Activated CD8-positive, alpha-beta memory T cell treated with anti-CD3 and anti-CD28 coated beads, Interleukin-2, amount 10 ng/mL, durations not matched to agents 7 days and 5 days (primary cell): ENCODE results near the gene CRELD1. TPM values are rescaled to one million over a fixed set of nuclear protein-coding genes. Genes with fewer than 3 reads are reported as not detected.
A peak's percentile ranks its signal among the peaks of the same experiment; 100 is the strongest.

Source experiments
- ATAC-seq: fragments of 150-1000 bp; cut with Tn5 transposase; one replicate; pipeline ENCODE4 v1.10.0; 2021; ENCODE audit warnings: moderate library complexity
- CTCF ChIA-PET: fragments of 350-600 bp; sonication (Branson Sonifier 250); formaldehyde crosslinking; loops from one replicate; lab custom pipeline; 2021; ENCODE audit warnings: antibody characterized with exemption; lab: Charles Lee
- DNase-seq: peaks from one replicate; pipeline ENCODE4 v3.0.0-alpha.2; 2020
- H3K27ac Mint-ChIP-seq: one replicate; pipeline ENCODE4 v1.8.0; 2021; ENCODE audit warnings: mild to moderate bottlenecking, mixed read lengths
- H3K27me3 Mint-ChIP-seq: one replicate; pipeline ENCODE4 v1.8.0; 2021; ENCODE audit warnings: mixed read lengths
- H3K36me3 Mint-ChIP-seq: one replicate; pipeline ENCODE4 v1.8.0; 2021; ENCODE audit warnings: mild to moderate bottlenecking, mixed read lengths
- H3K4me1 Mint-ChIP-seq: one replicate; pipeline ENCODE4 v1.8.0; 2021; ENCODE audit warnings: mixed read lengths
- H3K4me3 Mint-ChIP-seq: one replicate; pipeline ENCODE4 v1.8.0; 2021; ENCODE audit warnings: mild to moderate bottlenecking, moderate library complexity, mixed read lengths
- H3K9me3 Mint-ChIP-seq: one replicate; pipeline ENCODE4 v1.8.0; 2022; ENCODE audit warnings: low read depth, mixed read lengths
- total RNA-seq, 2 experiments: library from RNA; stranded (reverse); gene quantifications; one replicate each; pipeline ENCODE4 v1.2.3, GENCODE V29; 2021

Gene CRELD1
- total RNA-seq, 2 experiments from 2014 or later = 17.4 to 18.9 TPM

GRCh38 chr3:9955611-9956352 is 22.1 kb downstream of the CRELD1 start:
- Mint-ChIP-seq H3K27ac (no peak overlapping the region), H3K9me3 (no peaks in the 10 kb centered on the region), H3K4me1 (peaks cover 17% of the 10 kb centered on the region), H3K36me3 (no peaks in the 10 kb centered on the region), H3K27me3 (no peaks in the 10 kb centered on the region), H3K4me3 (no peak overlapping the region)
- DNase-seq (no peak), ATAC-seq (no peak)
- CTCF ChIA-PET = interaction anchor here (1.9 kb wide), 1 partner anchor 23 kb away, joined by 5 read pairs; the partner anchor contains the start of gene CRELD1

- Mint-ChIP-seq H3K36me3 (no peaks in the 10 kb centered on the region), H3K27ac (no peak overlapping the region), H3K4me1 (peaks cover 7% of the 10 kb centered on the region), H3K27me3 (no peaks in the 10 kb centered on the region), H3K9me3 (no peaks in the 10 kb centered on the region), H3K4me3 (no peak overlapping the region)
- DNase-seq (no peak), ATAC-seq (no peak)
- CTCF ChIA-PET = interaction anchor here (1.9 kb wide), 1 partner anchor 24 kb away, joined by 5 read pairs; the partner anchor contains the start of gene CRELD1
Observed at GRCh38 chr3:9957214-9957613, 23.6 kb downstream of the CRELD1 start.

- CTCF ChIA-PET = interaction anchor here (0.6 kb wide), 1 partner anchor 12 kb away, joined by 3 read pairs; no protein-coding TSS in a partner anchor
- no peak overlapping the region for H3K27ac Mint-ChIP-seq
- peaks cover 25% of the 10 kb centered on the region for H3K36me3 Mint-ChIP-seq
- no peaks in the 10 kb centered on the region for H3K9me3 Mint-ChIP-seq
- no peaks in the 10 kb centered on the region for H3K4me1 Mint-ChIP-seq
- ATAC-seq = no peak
- DNase-seq = no peak
- no peaks in the 10 kb centered on the region for H3K27me3 Mint-ChIP-seq
- no peak overlapping the region for H3K4me3 Mint-ChIP-seq
Observed at GRCh38 chr3:9965200-9965875, 31.7 kb downstream of the CRELD1 start.

GRCh38 chr3:9966841-9967240 is 33.2 kb downstream of the CRELD1 start:
- DNase-seq (no peak), ATAC-seq (no peak)
- H3K4me1 Mint-ChIP-seq = no peaks in the 10 kb centered on the region
- peaks cover 27% of the 10 kb centered on the region for H3K36me3 Mint-ChIP-seq
- no peaks in the 10 kb centered on the region for H3K27me3 Mint-ChIP-seq
- H3K9me3 Mint-ChIP-seq = no peaks in the 10 kb centered on the region
- H3K4me3 Mint-ChIP-seq = no peak overlapping the region
- H3K27ac Mint-ChIP-seq = no peak overlapping the region
- CTCF ChIA-PET = no interaction called here

GRCh38 chr3:9969632-9970019 is 36.0 kb downstream of the CRELD1 start:
- Mint-ChIP-seq H3K4me1 (no peaks in the 10 kb centered on the region), H3K36me3 (peaks cover 31% of the 10 kb centered on the region), H3K4me3 (no peak overlapping the region), H3K27ac (no peak overlapping the region), H3K9me3 (no peaks in the 10 kb centered on the region), H3K27me3 (no peaks in the 10 kb centered on the region)
- ATAC-seq (no peak), DNase-seq (no peak)
- CTCF ChIA-PET = no interaction called here

- ATAC-seq = no peak
- Mint-ChIP-seq H3K4me1 (no peaks in the 10 kb centered on the region), H3K27me3 (no peaks in the 10 kb centered on the region), H3K4me3 (no peak overlapping the region), H3K27ac (no peak overlapping the region), H3K9me3 (no peaks in the 10 kb centered on the region), H3K36me3 (peaks cover 33% of the 10 kb centered on the region)
- CTCF ChIA-PET = no interaction called here
- no peak for DNase-seq
Observed at GRCh38 chr3:9970020-9970652, 36.5 kb downstream of the CRELD1 start.

GRCh38 chr3:9976721-9977709 is 43.4 kb downstream of the CRELD1 start:
- peak; percentile 56 for DNase-seq

GRCh38 chr3:9978710-9979305 is 45.2 kb downstream of the CRELD1 start:
- Mint-ChIP-seq H3K4me3 (no peak overlapping the region), H3K4me1 (peaks cover 29% of the 10 kb centered on the region), H3K36me3 (peaks cover 30% of the 10 kb centered on the region), H3K27me3 (no peaks in the 10 kb centered on the region), H3K27ac (peak overlapping the region; percentile 18), H3K9me3 (no peaks in the 10 kb centered on the region)
- CTCF ChIA-PET = interaction anchor here (1.2 to 2.8 kb wide), 2 partner anchors 8 to 47 kb away, joined by 3 to 12 read pairs; partner anchors contain the start of genes EMC3 and FANCD2
- ATAC-seq (no peak), DNase-seq (no peak)

More at GRCh38 chr3:9976721-9977709, 43.4 kb downstream of the CRELD1 start:
- H3K4me3 Mint-ChIP-seq = no peak overlapping the region
- ATAC-seq = peak; percentile 90
- CTCF ChIA-PET = interaction anchor here (0.6 to 2.8 kb wide), 5 partner anchors 10 to 345 kb away, joined by 3 to 12 read pairs (median 3); partner anchors contain the start of genes EMC3 and FANCD2
- no peaks in the 10 kb centered on the region for H3K9me3 Mint-ChIP-seq
- H3K4me1 Mint-ChIP-seq = peaks cover 21% of the 10 kb centered on the region
- peaks cover 31% of the 10 kb centered on the region for H3K36me3 Mint-ChIP-seq
- peak overlapping the region; percentile 77 for H3K27ac Mint-ChIP-seq
- no peaks in the 10 kb centered on the region for H3K27me3 Mint-ChIP-seq

- peaks cover 35% of the 10 kb centered on the region for H3K4me1 Mint-ChIP-seq
- DNase-seq = no peak
- H3K27me3 Mint-ChIP-seq = no peaks in the 10 kb centered on the region
- no peak overlapping the region for H3K4me3 Mint-ChIP-seq
- H3K36me3 Mint-ChIP-seq = peaks cover 24% of the 10 kb centered on the region
- ATAC-seq = no peak
- H3K9me3 Mint-ChIP-seq = no peaks in the 10 kb centered on the region
- no peak overlapping the region for H3K27ac Mint-ChIP-seq
- CTCF ChIA-PET = interaction anchor here (1.0 kb wide), 1 partner anchor 12 kb away, joined by 3 read pairs; no protein-coding TSS in a partner anchor
Observed at GRCh38 chr3:9980251-9980650, 46.6 kb downstream of the CRELD1 start.

- no peaks in the 10 kb centered on the region for H3K9me3 Mint-ChIP-seq
- H3K36me3 Mint-ChIP-seq = peaks cover 11% of the 10 kb centered on the region
- no peak for DNase-seq
- peaks cover 43% of the 10 kb centered on the region for H3K4me1 Mint-ChIP-seq
- no peaks in the 10 kb centered on the region for H3K27me3 Mint-ChIP-seq
- CTCF ChIA-PET = interaction anchor here (1.0 to 2.9 kb wide), 8 partner anchors 9 to 336 kb away, joined by 3 to 26 read pairs (median 4); partner anchors contain the start of genes CAMK1 and CRELD1
- H3K27ac Mint-ChIP-seq = peak overlapping the region; percentile 94
- ATAC-seq = peak; percentile 61
- H3K4me3 Mint-ChIP-seq = peak overlapping the region; percentile 91
Observed at GRCh38 chr3:9986230-9986725, 52.6 kb downstream of the CRELD1 start.

- Mint-ChIP-seq H3K4me3 (no peak overlapping the region), H3K4me1 (peaks cover 5% of the 10 kb centered on the region), H3K27ac (no peak overlapping the region), H3K27me3 (no peaks in the 10 kb centered on the region), H3K9me3 (no peaks in the 10 kb centered on the region), H3K36me3 (peaks cover 22% of the 10 kb centered on the region)
- no peak for ATAC-seq
- CTCF ChIA-PET = no interaction called here
- DNase-seq = no peak
Observed at GRCh38 chr3:9994086-9994844, 60.6 kb downstream of the CRELD1 start.
